ENCODE results near the gene GCAT.

DNA sequence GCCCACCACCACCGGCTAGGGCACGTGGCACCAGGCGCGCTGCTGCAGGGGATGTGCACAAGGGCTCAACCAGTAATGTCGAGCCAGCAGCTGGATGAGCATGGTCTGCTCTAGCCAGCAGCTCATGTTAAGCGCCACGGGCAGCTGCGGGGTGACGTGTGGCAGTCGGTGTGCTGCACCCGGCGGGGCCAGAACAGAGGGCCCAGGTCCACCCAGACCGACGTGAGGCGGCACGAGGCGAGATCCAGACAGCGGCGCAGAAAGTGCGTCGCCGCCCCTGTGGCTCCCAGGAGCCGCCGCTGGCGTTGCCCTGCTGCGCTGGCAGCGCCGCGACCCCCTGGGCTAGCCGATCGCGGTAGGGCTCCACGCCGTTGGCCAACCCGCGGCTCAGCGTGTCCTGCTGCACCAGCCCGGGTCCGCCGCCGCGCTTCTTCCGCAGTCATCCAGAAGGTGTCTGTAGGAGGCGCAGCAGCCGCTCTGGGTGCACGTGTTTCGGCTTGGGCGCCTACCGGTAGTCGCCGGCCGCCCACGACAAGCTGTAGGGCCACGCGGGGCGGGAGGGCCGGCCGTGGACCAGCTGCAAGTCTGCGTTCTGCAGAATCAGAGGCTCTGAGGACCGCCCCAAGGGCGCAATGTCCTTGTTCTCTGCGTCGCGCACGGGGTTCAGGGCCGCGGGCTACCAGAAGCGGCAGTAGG lies 10.8 kb downstream of the GCAT start:
- TF ChIP-seq, protein P1, sequence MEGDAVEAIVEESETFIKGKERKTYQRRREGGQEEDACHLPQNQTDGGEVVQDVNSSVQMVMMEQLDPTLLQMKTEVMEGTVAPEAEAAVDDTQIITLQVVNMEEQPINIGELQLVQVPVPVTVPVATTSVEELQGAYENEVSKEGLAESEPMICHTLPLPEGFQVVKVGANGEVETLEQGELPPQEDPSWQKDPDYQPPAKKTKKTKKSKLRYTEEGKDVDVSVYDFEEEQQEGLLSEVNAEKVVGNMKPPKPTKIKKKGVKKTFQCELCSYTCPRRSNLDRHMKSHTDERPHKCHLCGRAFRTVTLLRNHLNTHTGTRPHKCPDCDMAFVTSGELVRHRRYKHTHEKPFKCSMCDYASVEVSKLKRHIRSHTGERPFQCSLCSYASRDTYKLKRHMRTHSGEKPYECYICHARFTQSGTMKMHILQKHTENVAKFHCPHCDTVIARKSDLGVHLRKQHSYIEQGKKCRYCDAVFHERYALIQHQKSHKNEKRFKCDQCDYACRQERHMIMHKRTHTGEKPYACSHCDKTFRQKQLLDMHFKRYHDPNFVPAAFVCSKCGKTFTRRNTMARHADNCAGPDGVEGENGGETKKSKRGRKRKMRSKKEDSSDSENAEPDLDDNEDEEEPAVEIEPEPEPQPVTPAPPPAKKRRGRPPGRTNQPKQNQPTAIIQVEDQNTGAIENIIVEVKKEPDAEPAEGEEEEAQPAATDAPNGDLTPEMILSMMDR (IDR thresholded peaks at IDR 0.05 in 8 of 11, conservative IDR thresholded peaks at IDR 0.05 in 3 of 11): peak in 8 of 11 experiments; percentile 16 to 66 (median 40)
- TF ChIP-seq POLR2AphosphoS5 (IDR thresholded peaks at IDR 0.05) (peak in 2 of 3 donors; percentile 63 to 68), POLR2A (IDR thresholded peaks at IDR 0.05) (no peak)

All from spleen (tissue), 7 donors.